ENCODE data around the gene CCDC43. TPM values are rescaled to one million over a fixed set of nuclear protein-coding genes. Genes with fewer than 3 reads are reported as not detected.
"Not testable (repeated sequence)": the region's sequence is repeated elsewhere in the genome, so short reads cannot be mapped to it uniquely, and the experiment has no call there.

The CCDC43 gene, protein sequence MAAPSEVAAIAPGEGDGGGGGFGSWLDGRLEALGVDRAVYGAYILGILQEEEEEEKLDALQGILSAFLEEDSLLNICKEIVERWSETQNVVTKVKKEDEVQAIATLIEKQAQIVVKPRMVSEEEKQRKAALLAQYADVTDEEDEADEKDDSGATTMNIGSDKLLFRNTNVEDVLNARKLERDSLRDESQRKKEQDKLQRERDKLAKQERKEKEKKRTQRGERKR
- 10 to 100 TPM; 23.4 to 25.9 (median 24.1) TPM for total RNA-seq
- 19.0 TPM for polyA plus RNA-seq
- long read RNA-seq, donor 1, transcript CCDC43-201 (5 exons, 2,082 nt), result major isoform, 47 of 66 reads
- long read RNA-seq, donor 1, transcript CCDC43-202 (4 exons, 2,058 nt), result minor isoform, 10 of 66 reads
- long read RNA-seq, donor 1, partial matches to known transcripts, result 0 of 66 reads
- long read RNA-seq, donor 1, other reads (novel, unspliced or antisense), result 9 of 66 reads
- long read RNA-seq, donor 2, transcript CCDC43-201 (5 exons, 2,082 nt), result major isoform, 18 of 22 reads
- long read RNA-seq, donor 2, partial matches to known transcripts, result 0 of 22 reads
- long read RNA-seq, donor 2, other reads (novel, unspliced or antisense), result 1 of 22 reads
- long read RNA-seq, donor 3, transcript CCDC43-202 (4 exons, 2,058 nt), result minor isoform, 8 of 87 reads
- long read RNA-seq, donor 3, transcript CCDC43-201 (5 exons, 2,082 nt), result major isoform, 71 of 87 reads
- long read RNA-seq, donor 3, partial matches to known transcripts, result 6 of 87 reads
- long read RNA-seq, donor 3, other reads (novel, unspliced or antisense), result 1 of 87 reads
- long read RNA-seq, donor 4, transcript CCDC43-201 (5 exons, 2,082 nt), result major isoform, 20 of 24 reads
- long read RNA-seq, donor 4, partial matches to known transcripts, result 0 of 24 reads
- long read RNA-seq, donor 4, other reads (novel, unspliced or antisense), result 0 of 24 reads

DNA sequence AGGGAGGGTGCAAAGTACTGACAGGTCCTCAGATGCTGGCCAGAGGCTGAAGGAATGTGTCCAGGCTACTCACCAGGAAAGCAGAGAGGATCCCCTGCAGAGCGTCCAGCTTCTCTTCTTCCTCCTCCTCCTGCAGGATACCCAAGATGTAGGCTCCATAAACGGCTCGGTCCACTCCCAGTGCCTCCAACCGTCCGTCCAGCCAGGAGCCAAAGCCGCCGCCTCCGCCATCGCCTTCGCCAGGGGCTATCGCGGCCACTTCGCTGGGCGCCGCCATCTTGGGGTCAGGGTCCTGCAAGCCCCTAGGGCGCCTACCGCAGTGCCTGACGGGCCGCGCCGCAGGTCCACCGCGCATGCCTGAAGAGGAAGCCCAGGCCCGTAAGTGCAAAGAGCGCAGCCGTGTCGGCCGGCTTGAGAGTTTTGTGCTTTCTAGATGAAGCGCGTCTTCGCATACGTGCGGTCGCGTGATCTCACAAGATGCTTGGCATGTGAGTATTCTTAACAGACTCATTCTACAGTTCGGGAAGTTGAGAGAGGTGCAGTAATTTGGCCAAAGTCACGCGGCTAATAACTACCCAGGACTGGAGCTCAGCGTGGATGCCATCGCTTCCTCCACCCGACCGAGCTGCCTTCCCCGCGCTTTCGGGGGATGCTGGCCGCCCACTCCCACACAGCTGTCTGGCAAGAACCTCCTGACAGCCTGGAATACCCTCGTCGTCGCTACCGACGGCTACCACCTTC, at the start of gene CCDC43:
TSS of gene CCDC43 (minus strand) at position 300 of the 741 bp plus-strand sequence. CDS start at position 277, 23 bp downstream.
- WGBS, result under 1% methylated on average over 51 of the region's 51 CpGs

DNA sequence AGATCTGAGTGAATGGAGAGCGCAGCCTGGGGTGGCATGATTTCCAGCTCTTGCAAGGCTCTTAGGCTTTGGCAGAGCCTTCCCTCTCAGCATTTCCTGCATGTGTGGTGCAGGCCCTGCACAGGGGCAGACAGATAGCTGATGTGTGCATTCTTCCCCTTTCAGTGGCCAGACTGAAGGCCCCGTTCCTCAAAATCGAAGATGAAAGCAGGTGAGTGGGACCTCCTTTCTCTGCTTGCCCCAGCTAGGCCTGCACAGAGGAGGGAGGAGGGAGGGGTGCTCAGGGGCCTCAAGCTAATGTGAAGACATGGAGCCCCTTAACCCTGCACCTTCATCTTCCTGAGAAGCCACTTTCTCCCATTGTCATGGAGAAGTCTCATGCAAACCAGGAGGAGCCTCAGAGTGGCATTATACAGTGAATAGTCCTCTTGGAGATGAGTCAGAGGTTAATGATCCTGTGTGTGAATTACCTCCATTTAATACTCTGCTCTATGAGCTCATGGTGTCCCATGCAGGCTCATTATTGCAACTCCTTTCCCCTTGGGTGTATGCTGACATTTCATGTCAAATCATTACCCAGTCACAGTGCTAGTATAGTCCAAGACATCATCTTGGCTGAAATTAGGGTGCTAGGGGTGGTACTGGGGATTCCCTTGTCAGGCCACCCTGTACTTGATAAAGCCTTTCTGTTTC, 48.8 kb upstream of the CCDC43 start:
- H3K27me3 ChIP-seq (ENCODE audit: control insufficient read depth, insufficient read depth), result no peaks in the 10 kb centered on the region
- ATAC-seq, result no peak
- intact Hi-C loops (cut with DNase I), result no loop called here
- H3K27ac ChIP-seq (ENCODE audit: low read length), result no peak overlapping the region
- H3K4me3 ChIP-seq (ENCODE audit: low read length), result no peak overlapping the region
- no peak for DNase-seq
- no peaks in the 10 kb centered on the region for H3K9me3 ChIP-seq (ENCODE audit: control insufficient read depth, low read length)
- H3K4me1 ChIP-seq (ENCODE audit: control insufficient read depth, insufficient read depth, low read length), result no peaks in the 10 kb centered on the region
- 90% methylated on average over 3 of the region's 3 CpGs for WGBS

More for the DNA sequence above, at the start of gene CCDC43:
- peak within 1 kb of the TSS; percentile 83 for H3K27ac ChIP-seq (ENCODE audit: low read length)
- no peaks in the 10 kb centered on the region for H3K4me1 ChIP-seq (ENCODE audit: control insufficient read depth, insufficient read depth, low read length)
- no peaks in the 10 kb centered on the region for H3K9me3 ChIP-seq (ENCODE audit: control insufficient read depth, low read length)
- H3K4me3 ChIP-seq (ENCODE audit: low read length), result peak within 1 kb of the TSS; percentile 68
- H3K27me3 ChIP-seq (ENCODE audit: control insufficient read depth, insufficient read depth), result no peaks in the 10 kb centered on the region
- ATAC-seq, result peak; percentile 99
- peak; percentile 90 to 96 (median 96) for DNase-seq
- intact Hi-C loops (cut with DNase I), result no loop called here

DNA sequence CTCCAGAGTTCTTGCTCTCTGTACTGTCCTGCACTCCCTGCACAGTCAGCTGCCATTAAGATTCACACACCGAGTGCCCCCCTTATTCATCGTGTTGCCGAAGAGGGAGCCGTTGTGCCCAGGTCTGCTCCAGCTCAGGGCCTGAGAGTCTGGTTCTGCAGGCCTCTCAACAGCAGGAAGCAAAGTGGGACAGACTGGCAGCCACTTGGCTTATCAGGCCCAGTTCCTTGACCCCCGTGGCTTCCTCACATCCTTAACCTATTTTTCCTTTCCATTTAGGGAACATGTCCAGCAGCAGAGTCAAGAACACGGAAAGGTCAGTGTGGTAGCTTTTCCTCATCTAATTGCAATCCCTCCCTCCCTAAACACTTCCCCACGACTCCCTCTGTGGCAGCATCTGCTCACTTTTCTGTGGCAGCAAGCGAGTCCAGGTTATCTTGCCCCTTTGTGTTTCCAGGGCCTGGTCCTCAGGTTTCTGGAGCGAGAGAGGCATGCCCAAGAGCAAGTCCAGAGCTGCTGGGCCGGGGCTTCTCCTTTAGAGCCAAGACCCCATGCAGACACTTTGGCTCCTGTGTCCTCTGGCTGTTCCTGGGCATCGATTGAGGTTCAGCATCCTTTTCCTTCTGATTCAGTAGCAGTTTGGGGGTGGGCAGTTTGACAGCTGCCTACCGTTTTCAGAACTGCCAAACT, 47.1 kb upstream of the CCDC43 start:
- DNase-seq (no peak), ATAC-seq (no peak)
- H3K27ac ChIP-seq (ENCODE audit: low read length), result no peak overlapping the region
- H3K4me1 ChIP-seq (ENCODE audit: control insufficient read depth, insufficient read depth, low read length), result no peaks in the 10 kb centered on the region
- intact Hi-C loops (cut with DNase I), result no loop called here
- no peaks in the 10 kb centered on the region for H3K27me3 ChIP-seq (ENCODE audit: control insufficient read depth, insufficient read depth)
- no peaks in the 10 kb centered on the region for H3K9me3 ChIP-seq (ENCODE audit: control insufficient read depth, low read length)
- no peak overlapping the region for H3K4me3 ChIP-seq (ENCODE audit: low read length)
- 65% methylated on average over 12 of the region's 12 CpGs for WGBS

DNA sequence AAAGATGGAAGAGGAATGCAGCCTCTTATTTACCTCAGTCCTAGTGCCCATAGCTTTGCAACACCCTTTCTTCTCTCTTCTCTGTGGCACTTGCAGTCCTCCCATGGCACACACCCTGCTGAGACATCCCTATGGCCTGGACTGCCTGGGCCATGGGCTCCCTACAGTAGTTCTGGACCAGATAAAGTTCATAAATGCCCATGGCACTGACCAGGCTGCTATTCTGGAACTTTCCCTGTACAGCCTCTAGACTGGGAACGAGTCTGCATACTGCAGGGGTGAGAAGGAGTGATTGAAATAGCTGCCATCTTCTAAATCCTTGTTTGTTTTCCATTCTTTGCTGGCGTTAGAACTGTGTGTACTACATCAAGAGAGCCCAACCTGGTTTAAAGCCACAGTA, 44.7 kb upstream of the CCDC43 start:
- Histone ChIP-seq H3K27me3 (ENCODE audit: control insufficient read depth, insufficient read depth) (no peaks in the 10 kb centered on the region), H3K4me3 (ENCODE audit: low read length) (no peak overlapping the region), H3K27ac (ENCODE audit: low read length) (no peak overlapping the region), H3K9me3 (ENCODE audit: control insufficient read depth, low read length) (no peaks in the 10 kb centered on the region), H3K4me1 (ENCODE audit: control insufficient read depth, insufficient read depth, low read length) (no peaks in the 10 kb centered on the region)
- ATAC-seq, result no peak
- WGBS, result 81% methylated on average over 2 of the region's 2 CpGs
- intact Hi-C loops (cut with DNase I), result no loop called here
- no peak for DNase-seq

DNA sequence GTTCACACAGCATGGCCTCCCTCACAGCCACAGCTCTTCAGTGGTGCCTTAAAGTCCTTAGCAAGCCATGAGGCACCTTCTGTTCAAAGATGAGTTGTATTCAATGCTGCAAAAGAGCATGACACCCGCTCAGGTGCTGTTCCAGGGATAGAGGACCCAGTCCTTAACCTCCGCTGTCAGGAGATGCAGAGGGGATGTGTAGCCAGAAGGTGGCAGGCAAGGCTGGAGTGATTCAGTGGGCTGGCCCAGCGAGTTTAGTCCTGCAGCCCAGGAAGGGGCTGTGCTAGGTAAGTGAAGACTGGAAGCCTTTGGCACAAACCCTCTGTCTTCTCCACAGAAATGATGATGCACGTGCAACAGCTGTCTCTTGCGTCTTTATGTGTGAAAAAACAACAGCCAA, 44.2 kb upstream of the CCDC43 start:
- ATAC-seq, result peak; percentile 40 to 71
- intact Hi-C loops (cut with DNase I), result no loop called here
- Histone ChIP-seq H3K9me3 (ENCODE audit: control insufficient read depth, low read length) (no peaks in the 10 kb centered on the region), H3K4me3 (ENCODE audit: low read length) (no peak overlapping the region), H3K27ac (ENCODE audit: low read length) (no peak overlapping the region), H3K27me3 (ENCODE audit: control insufficient read depth, insufficient read depth) (no peaks in the 10 kb centered on the region), H3K4me1 (ENCODE audit: control insufficient read depth, insufficient read depth, low read length) (no peaks in the 10 kb centered on the region)
- no peak for DNase-seq
- 64% methylated on average over 5 of the region's 5 CpGs for WGBS

DNA sequence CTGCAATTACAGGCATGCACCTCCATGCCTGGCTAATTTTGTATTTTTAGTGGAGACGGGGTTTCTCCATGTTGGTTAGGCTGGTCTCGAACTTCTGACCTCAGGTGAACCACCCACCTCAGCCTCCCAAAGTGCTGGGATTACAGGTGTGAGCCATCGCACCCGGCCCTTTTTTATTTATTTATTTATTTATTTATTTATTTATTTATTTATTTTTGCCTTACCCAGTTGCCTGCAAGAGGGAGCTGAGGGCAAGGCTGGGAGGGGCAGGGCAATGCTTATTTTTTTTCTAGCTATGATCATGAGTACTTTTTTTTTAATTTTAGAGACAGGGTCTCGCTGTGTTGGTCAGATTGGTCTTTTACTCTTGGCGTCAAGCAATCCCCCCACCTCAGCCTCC, 36.5 kb upstream of the CCDC43 start:
- intact Hi-C loops (cut with DNase I); H3K4me1 ChIP-seq (ENCODE audit: control insufficient read depth, insufficient read depth, low read length); H3K9me3 ChIP-seq (ENCODE audit: control insufficient read depth, low read length); H3K27ac ChIP-seq (ENCODE audit: low read length); H3K4me3 ChIP-seq (ENCODE audit: low read length); ATAC-seq; H3K27me3 ChIP-seq (ENCODE audit: control insufficient read depth, insufficient read depth); DNase-seq: not testable (repeated sequence)
- 97% methylated on average over 6 of the region's 6 CpGs for WGBS

DNA sequence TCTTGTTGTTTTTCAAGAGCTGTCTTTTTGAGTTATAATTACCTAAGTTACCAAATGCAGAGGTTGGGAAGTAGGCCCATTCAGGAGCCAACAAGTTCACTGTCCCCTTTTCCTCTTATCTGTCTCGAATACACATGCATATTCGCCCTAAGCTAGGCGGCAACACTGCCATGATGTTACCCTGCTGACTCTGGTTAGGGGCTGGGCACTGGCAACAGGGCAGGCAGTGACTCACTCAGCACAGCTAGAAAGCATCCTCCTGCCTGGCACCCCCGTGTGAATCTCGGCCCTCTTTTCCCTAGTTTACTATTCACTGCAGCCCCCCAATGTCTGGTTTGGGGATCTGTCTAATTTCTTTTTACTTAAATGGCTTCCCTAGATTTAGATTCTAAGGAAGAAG, 32.7 kb upstream of the CCDC43 start:
- intact Hi-C loops (cut with DNase I), result no loop called here
- 87% methylated on average over 5 of the region's 5 CpGs for WGBS
- Histone ChIP-seq H3K4me3 (ENCODE audit: low read length) (no peak overlapping the region), H3K27me3 (ENCODE audit: control insufficient read depth, insufficient read depth) (no peaks in the 10 kb centered on the region), H3K4me1 (ENCODE audit: control insufficient read depth, insufficient read depth, low read length) (no peaks in the 10 kb centered on the region), H3K9me3 (ENCODE audit: control insufficient read depth, low read length) (no peaks in the 10 kb centered on the region), H3K27ac (ENCODE audit: low read length) (no peak overlapping the region)
- ATAC-seq (no peak), DNase-seq (no peak)

DNA sequence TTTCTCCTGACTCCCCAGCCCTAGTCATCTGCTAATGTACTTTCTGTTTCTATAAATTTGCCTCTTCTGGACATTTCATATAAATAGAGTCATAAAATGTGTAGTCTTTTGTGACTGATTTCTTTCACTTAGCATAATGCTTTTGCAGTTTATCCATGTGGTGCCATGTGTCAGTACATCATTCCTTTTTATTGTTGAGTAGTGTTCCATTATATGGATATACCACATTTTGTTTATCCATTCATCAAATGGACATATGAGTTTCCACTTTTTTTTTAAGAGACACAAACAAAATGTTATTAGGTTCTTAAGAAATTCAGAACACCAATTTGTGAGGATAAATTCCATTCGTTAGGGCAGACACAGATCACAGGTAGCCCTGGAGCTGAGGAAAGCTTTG, 29.9 kb upstream of the CCDC43 start:
- intact Hi-C loops (cut with DNase I), result no loop called here
- WGBS, result 100% methylated on average over 1 of the region's 1 CpG

DNA sequence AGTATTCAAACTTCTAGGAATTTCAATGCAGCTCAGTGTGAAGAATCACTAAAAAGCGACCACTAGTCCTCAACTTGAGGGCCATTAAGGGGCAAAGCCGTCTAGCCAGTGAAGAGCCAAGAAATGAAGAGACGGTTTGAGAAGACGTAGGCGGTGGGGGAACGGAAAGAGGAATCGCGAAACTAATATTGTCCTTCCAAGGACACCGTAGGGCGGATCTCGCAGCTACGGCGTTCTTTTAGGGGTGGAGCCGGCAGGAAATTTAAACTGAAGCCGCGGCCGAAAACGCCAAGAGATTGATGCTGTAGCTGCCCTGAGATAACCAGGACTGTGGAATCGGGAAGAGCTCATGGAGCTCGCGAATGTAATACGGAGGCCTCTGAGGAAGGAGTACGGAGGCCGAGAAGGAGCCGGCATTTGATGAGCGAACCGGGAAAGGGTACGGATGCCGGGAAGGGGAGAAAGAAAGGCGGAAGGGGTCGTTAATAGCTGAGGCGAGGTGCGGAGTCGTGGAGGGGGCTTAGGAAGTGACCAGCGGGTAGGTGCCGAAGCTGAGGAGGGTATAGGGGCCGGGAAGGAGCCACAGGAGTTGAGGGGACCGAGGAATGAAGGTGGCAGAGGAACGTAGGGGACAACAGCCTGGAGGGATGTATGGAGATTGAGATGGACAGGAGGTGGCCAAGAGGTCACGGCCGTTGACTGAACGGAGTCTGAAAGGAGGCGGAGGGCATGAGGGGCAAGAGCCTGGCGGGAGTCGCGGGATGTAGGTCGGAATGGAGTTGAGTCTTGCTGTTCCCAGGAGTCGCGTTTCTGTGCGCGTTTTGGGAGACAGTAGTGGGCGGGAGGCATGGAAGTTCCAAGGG, 19.1 kb upstream of the CCDC43 start, which contains the start of gene DBF4B:
TSS of gene DBF4B (plus strand) at position 265 of the 863 bp plus-strand sequence. CDS start at position 421, 156 bp downstream.
- Histone ChIP-seq H3K9me3 (ENCODE audit: control insufficient read depth, low read length) (no peaks in the 10 kb centered on the region), H3K4me1 (ENCODE audit: control insufficient read depth, insufficient read depth, low read length) (no peaks in the 10 kb centered on the region), H3K4me3 (ENCODE audit: low read length) (peak within 1 kb of the TSS; percentile 95), H3K27me3 (ENCODE audit: control insufficient read depth, insufficient read depth) (no peaks in the 10 kb centered on the region), H3K27ac (ENCODE audit: low read length) (peak within 1 kb of the TSS; percentile 90)
- WGBS, result under 1% methylated on average over 52 of the region's 52 CpGs
- intact Hi-C loops (cut with DNase I), result no loop called here
- ATAC-seq (peak; percentile 90), DNase-seq (peak; percentile 70 to 86 (median 86))

More for the DNA sequence above, 29.9 kb upstream of the CCDC43 start:
- Histone ChIP-seq H3K27me3 (ENCODE audit: control insufficient read depth, insufficient read depth) (no peaks in the 10 kb centered on the region), H3K4me1 (ENCODE audit: control insufficient read depth, insufficient read depth, low read length) (no peaks in the 10 kb centered on the region), H3K4me3 (ENCODE audit: low read length) (no peak overlapping the region), H3K9me3 (ENCODE audit: control insufficient read depth, low read length) (no peaks in the 10 kb centered on the region), H3K27ac (ENCODE audit: low read length) (no peak overlapping the region)
- DNase-seq (no peak), ATAC-seq (no peak)

Measured in right cardiac atrium (tissue), 5 donors.